Mesothelial cell of epicardium (in vitro differentiated cells): ENCODE data around the gene CHMP5. TPM values are rescaled to one million over a fixed set of nuclear protein-coding genes. Genes with fewer than 3 reads are reported as not detected.
"Not testable (repeated sequence)": the region's sequence is repeated elsewhere in the genome, so short reads cannot be mapped to it uniquely, and the experiment has no call there.

ENCODE experiments used
- DNase-seq, 2 experiments: peaks; one replicate each; pipeline ENCODE4 v3.0.0; 2021; ENCODE audit warnings: low spot score in 2 of 2; ENCODE audit not compliant: unreplicated experiment in 2 of 2
- H3K27ac Mint-ChIP-seq: 2 replicates; pipeline ENCODE4 v1.8.0; 2021; ENCODE audit warnings: mixed read lengths
- H3K27me3 Mint-ChIP-seq: 2 replicates; pipeline ENCODE4 v1.8.0; 2021; ENCODE audit warnings: low read depth, mixed read lengths
- H3K36me3 Mint-ChIP-seq: 2 replicates; pipeline ENCODE4 v1.8.0; 2021; ENCODE audit warnings: mixed read lengths
- H3K4me1 Mint-ChIP-seq: 2 replicates; pipeline ENCODE4 v1.8.0; 2021; ENCODE audit warnings: mixed read lengths
- H3K4me3 Mint-ChIP-seq: 2 replicates; pipeline ENCODE4 v1.8.0; 2021; ENCODE audit warnings: mild to moderate bottlenecking, moderate library complexity, mixed read lengths
- H3K9me3 Mint-ChIP-seq: 2 replicates; pipeline ENCODE4 v1.8.0; 2021; ENCODE audit warnings: mixed read lengths
- total RNA-seq: library from RNA; stranded (reverse); gene quantifications from 3 replicates; pipeline ENCODE4 v1.2.1, GENCODE V29; 2021
- TF ChIP-seq, protein P1 (sequence below): fragments of 200-600 bp; sonication (generic); IDR thresholded peaks from one replicate; pipeline ENCODE4 v1.5.0; 2021; ENCODE audit warnings: antibody characterized with exemption; ENCODE audit not compliant: unreplicated experiment

The CHMP5 gene
- total RNA-seq, 1 donor from 2014 or later = 49.1 TPM

GRCh38 chr9:33309903-33310302, 45.1 kb downstream of the CHMP5 start:
- H3K4me3 Mint-ChIP-seq = no peak overlapping the region
- H3K27me3 Mint-ChIP-seq = no peaks in the 10 kb centered on the region
- no peaks in the 10 kb centered on the region for H3K4me1 Mint-ChIP-seq
- H3K27ac Mint-ChIP-seq = no peak overlapping the region
- H3K36me3 Mint-ChIP-seq = peaks cover 29% of the 10 kb centered on the region
- TF ChIP-seq, protein P1, sequence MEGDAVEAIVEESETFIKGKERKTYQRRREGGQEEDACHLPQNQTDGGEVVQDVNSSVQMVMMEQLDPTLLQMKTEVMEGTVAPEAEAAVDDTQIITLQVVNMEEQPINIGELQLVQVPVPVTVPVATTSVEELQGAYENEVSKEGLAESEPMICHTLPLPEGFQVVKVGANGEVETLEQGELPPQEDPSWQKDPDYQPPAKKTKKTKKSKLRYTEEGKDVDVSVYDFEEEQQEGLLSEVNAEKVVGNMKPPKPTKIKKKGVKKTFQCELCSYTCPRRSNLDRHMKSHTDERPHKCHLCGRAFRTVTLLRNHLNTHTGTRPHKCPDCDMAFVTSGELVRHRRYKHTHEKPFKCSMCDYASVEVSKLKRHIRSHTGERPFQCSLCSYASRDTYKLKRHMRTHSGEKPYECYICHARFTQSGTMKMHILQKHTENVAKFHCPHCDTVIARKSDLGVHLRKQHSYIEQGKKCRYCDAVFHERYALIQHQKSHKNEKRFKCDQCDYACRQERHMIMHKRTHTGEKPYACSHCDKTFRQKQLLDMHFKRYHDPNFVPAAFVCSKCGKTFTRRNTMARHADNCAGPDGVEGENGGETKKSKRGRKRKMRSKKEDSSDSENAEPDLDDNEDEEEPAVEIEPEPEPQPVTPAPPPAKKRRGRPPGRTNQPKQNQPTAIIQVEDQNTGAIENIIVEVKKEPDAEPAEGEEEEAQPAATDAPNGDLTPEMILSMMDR = no peak
- DNase-seq = no peak
- no peaks in the 10 kb centered on the region for H3K9me3 Mint-ChIP-seq

DNA sequence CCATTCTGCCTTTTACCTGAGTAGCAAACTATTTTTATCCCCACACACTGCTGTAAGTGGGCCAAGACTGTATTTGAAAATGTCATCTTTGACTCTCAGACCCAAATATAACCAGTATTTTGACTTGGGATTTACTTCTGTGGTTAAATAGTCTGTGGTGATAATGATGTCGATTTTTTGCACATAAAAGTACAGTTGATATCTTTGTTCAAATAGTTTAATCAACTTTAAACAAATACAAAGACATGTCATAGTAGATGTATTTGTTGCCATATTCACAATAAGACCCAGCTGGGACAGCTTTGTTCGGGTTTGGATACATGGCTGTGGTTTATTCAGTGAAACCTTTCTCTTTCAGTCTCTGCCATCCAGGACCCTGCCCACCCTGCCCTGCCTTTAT, 45.9 kb downstream of the CHMP5 start:
- no peak overlapping the region for H3K4me3 Mint-ChIP-seq
- H3K4me1 Mint-ChIP-seq = no peaks in the 10 kb centered on the region
- no peaks in the 10 kb centered on the region for H3K9me3 Mint-ChIP-seq
- DNase-seq = no peak
- H3K27ac Mint-ChIP-seq = no peak overlapping the region
- TF ChIP-seq, protein P1 = no peak
- no peaks in the 10 kb centered on the region for H3K27me3 Mint-ChIP-seq
- H3K36me3 Mint-ChIP-seq = peaks cover 33% of the 10 kb centered on the region

GRCh38 chr9:33311953-33312352, 47.1 kb downstream of the CHMP5 start:
- Mint-ChIP-seq H3K27me3 (no peaks in the 10 kb centered on the region), H3K36me3 (peaks cover 30% of the 10 kb centered on the region), H3K9me3 (no peaks in the 10 kb centered on the region), H3K4me1 (no peaks in the 10 kb centered on the region), H3K27ac (no peak overlapping the region), H3K4me3 (no peak overlapping the region)
- TF ChIP-seq, protein P1 = no peak
- DNase-seq = no peak

- no peak overlapping the region for H3K27ac Mint-ChIP-seq
- no peaks in the 10 kb centered on the region for H3K27me3 Mint-ChIP-seq
- H3K9me3 Mint-ChIP-seq = no peaks in the 10 kb centered on the region
- H3K36me3 Mint-ChIP-seq = peaks cover 34% of the 10 kb centered on the region
- TF ChIP-seq, protein P1 = no peak
- no peak for DNase-seq
- no peaks in the 10 kb centered on the region for H3K4me1 Mint-ChIP-seq
- no peak overlapping the region for H3K4me3 Mint-ChIP-seq
Observed at GRCh38 chr9:33315371-33315770, 50.5 kb downstream of the CHMP5 start.

DNA sequence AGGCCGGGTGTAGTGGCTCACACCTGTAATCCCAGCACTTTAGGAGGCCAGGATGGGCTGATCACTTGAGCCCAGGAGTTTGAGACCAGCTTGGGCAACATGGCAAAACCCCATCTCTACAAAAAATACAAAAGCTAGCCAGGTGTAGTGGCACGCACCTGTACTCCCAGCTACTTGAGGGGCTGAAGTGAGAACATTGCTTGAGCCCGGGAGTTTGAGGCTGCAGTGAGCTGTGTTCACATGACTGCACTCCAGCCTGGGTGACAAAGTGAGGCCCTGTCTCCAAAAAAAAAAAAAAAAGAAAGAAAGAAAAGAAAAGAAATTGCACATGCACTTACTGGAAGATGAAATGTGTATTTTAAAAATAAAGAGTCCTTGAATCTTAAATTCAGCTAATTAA, 52.3 kb downstream of the CHMP5 start:
- not testable (repeated sequence) for H3K4me1 Mint-ChIP-seq, H3K4me3 Mint-ChIP-seq, H3K27ac Mint-ChIP-seq, H3K9me3 Mint-ChIP-seq, DNase-seq, H3K27me3 Mint-ChIP-seq
- peaks cover 42% of the 10 kb centered on the region for H3K36me3 Mint-ChIP-seq

DNA sequence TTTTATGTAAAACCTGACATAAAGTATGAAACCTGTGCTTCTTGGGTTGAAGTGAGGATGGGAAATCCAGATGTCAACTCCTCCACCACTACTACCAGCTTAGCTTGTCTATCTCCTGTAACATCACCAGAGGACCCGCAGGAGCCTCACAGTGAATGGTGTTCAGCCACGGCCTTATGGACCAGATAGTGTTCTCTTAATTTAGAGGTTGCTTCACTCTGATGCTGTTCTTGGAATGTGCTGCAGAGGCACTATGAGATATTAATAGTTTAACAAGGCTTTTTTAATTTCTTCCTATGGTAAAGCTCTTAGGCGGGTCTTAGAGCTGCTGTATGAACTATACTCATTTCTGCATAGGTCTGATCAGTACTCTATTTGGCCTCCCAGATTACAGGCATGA, 53.4 kb downstream of the CHMP5 start:
- Mint-ChIP-seq H3K36me3 (peaks cover 47% of the 10 kb centered on the region), H3K4me3 (no peak overlapping the region)

More for the DNA sequence above, 53.4 kb downstream of the CHMP5 start:
- Mint-ChIP-seq H3K27me3 (no peaks in the 10 kb centered on the region), H3K9me3 (peaks cover 6% of the 10 kb centered on the region), H3K27ac (no peak overlapping the region), H3K4me1 (no peaks in the 10 kb centered on the region)
- TF ChIP-seq, protein P1 = no peak
- no peak for DNase-seq
